Glutamatergic neuron (in vitro differentiated cells): ENCODE results near the gene PAQR9. TPM values are rescaled to one million over a fixed set of nuclear protein-coding genes. Genes with fewer than 3 reads are reported as not detected.

Experiments used
- DNase-seq: peaks from one replicate; pipeline ENCODE4 v3.0.0; 2022
- H3K27ac Mint-ChIP-seq: one replicate; pipeline ENCODE4 v1.8.0; 2020; ENCODE audit warnings: mild to moderate bottlenecking, mixed read lengths, inconsistent platforms; ENCODE audit not compliant: unreplicated experiment
- H3K27me3 Mint-ChIP-seq: one replicate; pipeline ENCODE4 v1.8.0; 2020; ENCODE audit warnings: mild to moderate bottlenecking, moderate library complexity, mixed read lengths, inconsistent platforms; ENCODE audit not compliant: unreplicated experiment
- H3K36me3 Mint-ChIP-seq: one replicate; pipeline ENCODE4 v1.8.0; 2020; ENCODE audit warnings: mild to moderate bottlenecking, mixed read lengths, inconsistent platforms; ENCODE audit not compliant: unreplicated experiment
- H3K4me1 Mint-ChIP-seq: one replicate; pipeline ENCODE4 v1.8.0; 2020; ENCODE audit warnings: mild to moderate bottlenecking, low read depth, mixed read lengths, inconsistent platforms; ENCODE audit not compliant: unreplicated experiment
- H3K4me3 Mint-ChIP-seq: one replicate; pipeline ENCODE4 v1.8.0; 2020; ENCODE audit warnings: mild to moderate bottlenecking, mixed read lengths, inconsistent platforms; ENCODE audit not compliant: unreplicated experiment
- H3K9me3 Mint-ChIP-seq: one replicate; pipeline ENCODE4 v1.8.0; 2020; ENCODE audit warnings: mild to moderate bottlenecking, moderate library complexity, mixed read lengths, inconsistent platforms; ENCODE audit not compliant: unreplicated experiment
- total RNA-seq: library from RNA; stranded (reverse); fragmentation: NEBNext Ultra II Directional; extraction: Animal tissue kit (Norgen Biotek cat#: 25700); gene quantifications from one replicate; pipeline ENCODE4 v1.2.1, GENCODE V29; 2021; ENCODE audit not compliant: unreplicated experiment
- TF ChIP-seq, protein P1 (sequence below): fragments of 200-600 bp; sonication (generic); IDR thresholded peaks from one replicate; pipeline ENCODE4 v1.5.0; 2021; ENCODE audit not compliant: partially characterized antibody, unreplicated experiment

The PAQR9 gene
- total RNA-seq, 1 donor from 2014 or later: 2.5 TPM

DNA sequence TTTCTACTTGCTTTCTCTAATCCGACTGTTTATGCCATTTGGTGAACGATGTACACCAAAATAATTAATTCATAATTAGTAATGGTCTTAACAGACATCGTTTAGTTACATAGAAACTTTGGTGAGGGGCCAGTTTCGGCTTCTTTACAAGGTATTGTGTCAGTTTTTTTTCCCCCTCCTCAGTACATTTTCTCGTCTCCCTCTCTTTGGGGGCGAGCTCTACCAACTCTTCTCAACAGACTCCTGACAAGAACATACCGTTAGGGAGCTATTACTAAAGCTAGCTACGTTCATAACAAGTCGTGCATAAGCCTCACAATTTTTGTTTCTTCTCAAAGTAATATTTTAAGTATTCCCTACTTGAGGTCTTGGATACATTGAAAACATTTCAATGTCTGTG, 39.3 kb upstream of the PAQR9 start:
- Mint-ChIP-seq H3K36me3 (no peaks in the 10 kb centered on the region), H3K9me3 (peaks cover 8% of the 10 kb centered on the region), H3K4me3 (peak overlapping the region; percentile 97), H3K27me3 (peaks cover 11% of the 10 kb centered on the region), H3K27ac (peak overlapping the region; percentile 95), H3K4me1 (peaks cover 22% of the 10 kb centered on the region)
- TF ChIP-seq, protein P1, sequence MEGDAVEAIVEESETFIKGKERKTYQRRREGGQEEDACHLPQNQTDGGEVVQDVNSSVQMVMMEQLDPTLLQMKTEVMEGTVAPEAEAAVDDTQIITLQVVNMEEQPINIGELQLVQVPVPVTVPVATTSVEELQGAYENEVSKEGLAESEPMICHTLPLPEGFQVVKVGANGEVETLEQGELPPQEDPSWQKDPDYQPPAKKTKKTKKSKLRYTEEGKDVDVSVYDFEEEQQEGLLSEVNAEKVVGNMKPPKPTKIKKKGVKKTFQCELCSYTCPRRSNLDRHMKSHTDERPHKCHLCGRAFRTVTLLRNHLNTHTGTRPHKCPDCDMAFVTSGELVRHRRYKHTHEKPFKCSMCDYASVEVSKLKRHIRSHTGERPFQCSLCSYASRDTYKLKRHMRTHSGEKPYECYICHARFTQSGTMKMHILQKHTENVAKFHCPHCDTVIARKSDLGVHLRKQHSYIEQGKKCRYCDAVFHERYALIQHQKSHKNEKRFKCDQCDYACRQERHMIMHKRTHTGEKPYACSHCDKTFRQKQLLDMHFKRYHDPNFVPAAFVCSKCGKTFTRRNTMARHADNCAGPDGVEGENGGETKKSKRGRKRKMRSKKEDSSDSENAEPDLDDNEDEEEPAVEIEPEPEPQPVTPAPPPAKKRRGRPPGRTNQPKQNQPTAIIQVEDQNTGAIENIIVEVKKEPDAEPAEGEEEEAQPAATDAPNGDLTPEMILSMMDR: no peak
- no peak for DNase-seq

DNA sequence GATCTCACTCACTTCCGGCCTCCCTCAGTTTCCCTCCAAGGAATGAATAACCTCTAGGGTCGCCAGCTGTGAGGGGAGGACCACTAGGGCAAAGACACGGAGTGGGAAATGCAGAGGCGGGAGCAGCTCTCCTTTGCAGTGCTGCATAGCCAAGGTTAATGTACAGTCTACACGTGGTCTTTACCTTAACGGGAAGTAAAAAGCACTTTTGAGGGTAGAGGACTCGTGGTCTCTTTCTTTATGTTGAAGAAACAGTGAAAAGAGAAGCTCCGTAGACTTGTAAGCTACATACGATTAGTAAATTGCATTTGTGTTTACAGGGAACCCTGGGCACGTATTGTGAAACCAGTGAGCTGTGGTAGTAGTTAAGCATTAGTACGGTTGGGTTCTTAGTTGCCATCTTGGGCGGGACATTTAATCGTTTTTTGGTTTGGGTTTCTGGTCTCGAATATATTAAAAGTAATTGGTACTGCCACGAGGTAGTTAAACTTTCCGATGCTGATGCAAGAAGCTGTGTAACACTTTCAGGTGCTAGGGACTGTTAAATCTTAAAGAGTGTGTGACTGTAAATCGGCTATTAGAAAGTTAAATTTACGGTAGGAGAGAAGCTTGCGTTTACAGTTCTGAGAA, 38.7 kb upstream of the PAQR9 start:
- DNase-seq: no peak
- TF ChIP-seq, protein P1: no peak

DNA sequence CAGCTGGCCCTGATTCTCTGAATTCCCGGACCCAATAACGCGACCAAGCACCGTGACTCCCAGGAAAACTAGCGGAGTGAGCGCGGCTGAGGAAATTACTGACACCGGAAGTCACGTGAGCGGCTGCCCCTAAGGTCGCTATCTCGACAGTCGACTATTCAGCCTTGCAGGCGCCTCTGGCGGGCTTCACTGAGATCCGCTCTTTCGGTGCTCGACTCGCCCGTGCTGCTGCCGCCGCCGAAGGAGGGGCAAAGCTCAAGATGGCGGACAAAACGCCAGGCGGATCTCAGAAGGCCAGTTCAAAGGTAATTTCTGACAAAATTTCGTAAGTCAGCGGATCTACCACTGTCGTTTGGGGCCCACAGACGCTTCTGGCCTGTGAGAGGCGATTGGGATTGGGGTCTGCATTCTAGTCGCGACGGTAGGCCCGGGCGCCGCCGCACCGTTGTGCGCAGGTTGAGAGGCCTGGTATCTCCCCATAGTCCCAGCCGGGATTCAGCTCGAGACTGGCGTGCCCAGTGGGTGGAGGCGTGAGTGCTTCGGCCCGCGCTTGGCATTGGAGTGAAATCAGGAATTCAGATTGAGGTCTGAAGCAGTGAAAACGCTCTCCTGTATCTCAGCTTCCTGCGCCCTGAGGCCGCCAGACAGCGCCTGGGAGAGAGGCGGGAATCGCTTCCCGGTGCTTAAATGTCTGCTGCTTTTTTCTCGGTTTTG, 38.1 kb upstream of the PAQR9 start, which contains the start of gene U2SURP:
Gene U2SURP (plus strand): TSS at position 202 of the 714 bp plus-strand sequence. CDS start 59 bp downstream, at position 261.
- Mint-ChIP-seq H3K36me3 (no peaks in the 10 kb centered on the region), H3K27ac (peak within 1 kb of the TSS; percentile 95), H3K4me3 (peak within 1 kb of the TSS; percentile 97), H3K9me3 (peaks cover 8% of the 10 kb centered on the region), H3K4me1 (peaks cover 22% of the 10 kb centered on the region), H3K27me3 (peaks cover 11% of the 10 kb centered on the region)
- peak; percentile 95 for DNase-seq
- TF ChIP-seq, protein P1: no peak

More for the DNA sequence above, 38.7 kb upstream of the PAQR9 start:
- H3K9me3 Mint-ChIP-seq: peaks cover 8% of the 10 kb centered on the region
- H3K4me3 Mint-ChIP-seq: peak overlapping the region; percentile 97
- peaks cover 22% of the 10 kb centered on the region for H3K4me1 Mint-ChIP-seq
- H3K27ac Mint-ChIP-seq: peak overlapping the region; percentile 95
- no peaks in the 10 kb centered on the region for H3K36me3 Mint-ChIP-seq
- H3K27me3 Mint-ChIP-seq: peaks cover 11% of the 10 kb centered on the region

DNA sequence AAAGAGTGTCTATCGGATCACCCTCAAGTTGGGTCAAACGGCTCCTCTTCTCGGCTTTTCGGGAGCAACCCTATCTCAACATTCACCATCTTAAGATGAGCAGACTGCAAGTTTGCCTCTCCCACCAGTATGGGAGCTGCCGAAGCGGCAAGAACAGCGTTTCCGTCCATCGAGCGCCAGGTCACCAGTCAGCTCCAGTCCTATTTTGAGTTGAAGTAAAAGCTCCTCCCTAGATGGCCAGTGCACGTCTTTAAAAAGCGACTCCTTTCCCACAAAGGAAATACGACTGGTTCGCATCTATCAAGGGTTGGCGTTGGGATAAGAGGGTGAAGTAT, 37.5 kb upstream of the PAQR9 start:
- peaks cover 11% of the 10 kb centered on the region for H3K27me3 Mint-ChIP-seq
- H3K4me1 Mint-ChIP-seq: peaks cover 22% of the 10 kb centered on the region
- peaks cover 8% of the 10 kb centered on the region for H3K9me3 Mint-ChIP-seq
- TF ChIP-seq, protein P1: no peak
- no peaks in the 10 kb centered on the region for H3K36me3 Mint-ChIP-seq
- peak overlapping the region; percentile 95 for H3K27ac Mint-ChIP-seq
- H3K4me3 Mint-ChIP-seq: peak overlapping the region; percentile 97
- DNase-seq: peak; percentile 46

DNA sequence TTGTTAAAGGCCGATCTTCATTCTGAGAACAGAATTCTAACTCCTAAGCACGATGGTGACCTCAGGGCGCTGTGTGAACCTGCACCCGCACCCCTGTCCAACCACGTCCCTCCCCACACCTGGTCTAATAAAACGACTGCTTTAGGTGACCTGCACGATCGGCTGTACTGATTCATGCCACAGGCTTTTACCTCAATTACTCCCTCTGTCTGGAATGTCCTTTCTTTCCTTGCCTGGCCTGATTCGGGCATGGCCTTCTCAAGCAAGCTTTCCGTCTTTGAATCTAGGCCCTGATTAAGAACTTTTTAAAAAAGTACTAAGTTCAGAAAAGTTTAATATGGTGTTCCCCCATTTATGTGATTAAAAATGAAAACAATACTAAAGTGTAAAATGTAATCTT, 37.1 kb upstream of the PAQR9 start:
- DNase-seq: no peak
- H3K4me3 Mint-ChIP-seq: peak overlapping the region; percentile 97

More for the DNA sequence above, 37.1 kb upstream of the PAQR9 start:
- TF ChIP-seq, protein P1: no peak
- peaks cover 22% of the 10 kb centered on the region for H3K4me1 Mint-ChIP-seq
- H3K27ac Mint-ChIP-seq: peak overlapping the region; percentile 95
- H3K36me3 Mint-ChIP-seq: no peaks in the 10 kb centered on the region
- peaks cover 11% of the 10 kb centered on the region for H3K27me3 Mint-ChIP-seq
- peaks cover 8% of the 10 kb centered on the region for H3K9me3 Mint-ChIP-seq
